ENCODE measurements around the gene ZNF629. TPM values are rescaled to one million over a fixed set of nuclear protein-coding genes. Genes with fewer than 3 reads are reported as not detected.

ZNF629 gene
- polyA plus RNA-seq, 2 of the 4 experiments (the other 2 are of a cell fraction) = 5.9 to 13.6 TPM

DNA sequence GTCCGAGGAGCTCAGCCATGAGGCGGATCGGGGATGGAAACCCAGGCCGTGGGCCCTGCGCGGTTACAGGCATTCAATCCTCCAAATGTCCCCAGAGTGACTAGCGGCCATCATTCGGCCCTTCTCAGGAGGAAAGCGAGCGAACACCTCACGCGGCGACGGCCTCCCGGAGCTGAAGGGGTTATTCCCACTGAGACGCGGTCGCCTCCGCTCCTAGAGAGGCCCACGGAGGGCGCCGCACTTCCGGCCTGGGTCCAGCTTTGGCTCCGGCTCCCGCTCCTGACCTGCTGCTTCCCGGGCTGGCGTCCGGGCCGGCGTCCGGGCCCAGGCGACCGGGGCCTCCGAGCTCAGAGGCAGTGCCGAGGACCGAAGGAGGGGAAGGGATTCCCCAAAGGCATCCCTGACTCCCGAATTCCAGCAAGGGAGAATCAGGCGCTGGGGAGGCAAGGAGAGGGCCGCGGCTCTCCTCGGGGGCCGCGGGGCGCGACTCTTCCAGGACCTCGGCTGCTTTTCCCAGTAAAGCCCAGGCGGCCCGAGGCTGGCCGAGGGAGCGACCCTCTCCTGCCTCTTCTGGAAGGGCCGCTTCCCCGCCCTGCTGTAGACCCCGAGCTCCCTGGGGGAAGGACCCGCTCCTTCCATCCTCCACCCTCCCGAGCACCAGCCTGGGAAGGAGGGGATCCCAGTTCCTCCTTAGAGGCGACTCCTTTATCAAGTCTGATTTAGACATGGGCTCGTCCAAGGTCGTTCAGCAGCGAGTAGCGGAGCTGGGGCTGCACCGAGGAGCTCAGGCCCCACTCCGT, 18.6 kb upstream of the ZNF629 start (continued):
- TF ChIP-seq TP53 (CRISPR knock-in tag; IDR thresholded peaks at IDR 0.05) (no peak), ZNF302 (CRISPR knock-in tag; IDR thresholded peaks at IDR 0.05) (no peak), ZC3H11A (IDR thresholded peaks at IDR 0.05) (no peak), SMC3 (IDR thresholded peaks at IDR 0.05) (peak; percentile 37; the same call in 1 of the 3 replicates), ZFP36 (IDR thresholded peaks at IDR 0.05; ENCODE audit: borderline replicate concordance, partially characterized antibody) (peak; percentile 15)
- TF ChIP-seq, protein P1, sequence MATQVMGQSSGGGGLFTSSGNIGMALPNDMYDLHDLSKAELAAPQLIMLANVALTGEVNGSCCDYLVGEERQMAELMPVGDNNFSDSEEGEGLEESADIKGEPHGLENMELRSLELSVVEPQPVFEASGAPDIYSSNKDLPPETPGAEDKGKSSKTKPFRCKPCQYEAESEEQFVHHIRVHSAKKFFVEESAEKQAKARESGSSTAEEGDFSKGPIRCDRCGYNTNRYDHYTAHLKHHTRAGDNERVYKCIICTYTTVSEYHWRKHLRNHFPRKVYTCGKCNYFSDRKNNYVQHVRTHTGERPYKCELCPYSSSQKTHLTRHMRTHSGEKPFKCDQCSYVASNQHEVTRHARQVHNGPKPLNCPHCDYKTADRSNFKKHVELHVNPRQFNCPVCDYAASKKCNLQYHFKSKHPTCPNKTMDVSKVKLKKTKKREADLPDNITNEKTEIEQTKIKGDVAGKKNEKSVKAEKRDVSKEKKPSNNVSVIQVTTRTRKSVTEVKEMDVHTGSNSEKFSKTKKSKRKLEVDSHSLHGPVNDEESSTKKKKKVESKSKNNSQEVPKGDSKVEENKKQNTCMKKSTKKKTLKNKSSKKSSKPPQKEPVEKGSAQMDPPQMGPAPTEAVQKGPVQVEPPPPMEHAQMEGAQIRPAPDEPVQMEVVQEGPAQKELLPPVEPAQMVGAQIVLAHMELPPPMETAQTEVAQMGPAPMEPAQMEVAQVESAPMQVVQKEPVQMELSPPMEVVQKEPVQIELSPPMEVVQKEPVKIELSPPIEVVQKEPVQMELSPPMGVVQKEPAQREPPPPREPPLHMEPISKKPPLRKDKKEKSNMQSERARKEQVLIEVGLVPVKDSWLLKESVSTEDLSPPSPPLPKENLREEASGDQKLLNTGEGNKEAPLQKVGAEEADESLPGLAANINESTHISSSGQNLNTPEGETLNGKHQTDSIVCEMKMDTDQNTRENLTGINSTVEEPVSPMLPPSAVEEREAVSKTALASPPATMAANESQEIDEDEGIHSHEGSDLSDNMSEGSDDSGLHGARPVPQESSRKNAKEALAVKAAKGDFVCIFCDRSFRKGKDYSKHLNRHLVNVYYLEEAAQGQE (IDR thresholded peaks at IDR 0.05) = no peak
- TF ChIP-seq, protein P2, sequence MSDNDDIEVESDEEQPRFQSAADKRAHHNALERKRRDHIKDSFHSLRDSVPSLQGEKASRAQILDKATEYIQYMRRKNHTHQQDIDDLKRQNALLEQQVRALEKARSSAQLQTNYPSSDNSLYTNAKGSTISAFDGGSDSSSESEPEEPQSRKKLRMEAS (IDR thresholded peaks at IDR 0.05) = peak; percentile 89

DNA sequence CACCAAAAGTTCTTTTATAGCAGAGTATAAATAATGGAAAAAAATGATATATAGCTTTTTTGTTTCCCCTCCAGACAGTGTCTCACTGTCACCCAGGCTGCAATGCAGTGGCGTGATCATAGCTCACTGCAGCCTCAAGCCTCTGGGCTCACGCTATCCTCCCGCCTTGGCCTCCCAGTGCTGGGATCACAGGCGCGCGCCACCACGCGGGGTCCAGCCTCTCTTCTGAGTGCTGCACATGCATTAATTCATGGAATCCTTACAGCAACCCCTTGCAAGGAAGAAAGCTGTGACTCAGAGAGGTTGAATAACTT, 18.0 kb upstream of the ZNF629 start:
- H3K27ac ChIP-seq = peak overlapping the region; percentile 91 to 96
- FAIRE-seq (no peak), ATAC-seq (peak in 1 of 2 experiments; percentile 44; a peak in 4 of 6 replicates), DNase-seq (ENCODE audit: low read depth in 1 of 2, low spot score in 1 of 2) (peak in 1 of 2 experiments; percentile 24)
- CTCF ChIA-PET = interaction anchor here (0.6 to 5.6 kb wide), 13 partner anchors 9 to 100 kb away, joined by 3 to 41 read pairs (median 5); partner anchors contain the start of gene ZNF629
- TF ChIP-seq NFE2L2 (conservative IDR thresholded peaks at IDR 0.05; ENCODE audit: low read length) (no peak), GATA3 (IDR thresholded peaks at IDR 0.05; ENCODE audit: borderline replicate concordance) (no peak), HDAC2 (IDR thresholded peaks at IDR 0.05) (peak; percentile 84; the same call in 1 of the 2 replicates), EHF (CRISPR knock-in tag; IDR thresholded peaks at IDR 0.05) (no peak), KDM1A (IDR thresholded peaks at IDR 0.05; ENCODE audit: low read depth) (peak; percentile 82; the same call in 1 of the 2 replicates), BHLHE40 (IDR thresholded peaks at IDR 0.05; ENCODE audit: low read depth, low read length) (no peak), RFX5 (IDR thresholded peaks at IDR 0.05) (no peak), ATOH8 (CRISPR knock-in tag; IDR thresholded peaks at IDR 0.05; ENCODE audit: low read depth) (no peak), CHD4 (IDR thresholded peaks at IDR 0.05; ENCODE audit: borderline replicate concordance) (peak; percentile 46; the same call in 1 of the 2 replicates), SMC3 (IDR thresholded peaks at IDR 0.05) (no peak), TP53 (CRISPR knock-in tag; IDR thresholded peaks at IDR 0.05) (no peak), JUNB (IDR thresholded peaks at IDR 0.05) (no peak), HES2 (IDR thresholded peaks at IDR 0.05) (no peak), RAD21 (conservative IDR thresholded peaks at IDR 0.05 in 1 of 2, IDR thresholded peaks at IDR 0.05 in 1 of 2) (no peak), CEBPB (IDR thresholded peaks at IDR 0.05) (no peak), POLR2A (IDR thresholded peaks at IDR 0.05; ENCODE audit: low read length) (no peak)
- peak overlapping the region; percentile 74 for H3K4me3 ChIP-seq
- H3K4me2 ChIP-seq = peak overlapping the region; percentile 82
- POLR2A ChIA-PET = interaction anchor here (0.7 to 3.2 kb wide), 15 partner anchors 8 to 396 kb away, joined by 3 to 66 read pairs (median 6); partner anchors contain the start of genes FBRS, PHKG2 and ZNF629
- no peaks in the 10 kb centered on the region for H3K9me3 ChIP-seq
- H3K4me1 ChIP-seq = peaks cover 8% of the 10 kb centered on the region; the same call in 1 of the 3 replicates
- WGBS (ENCODE audit: missing lambda C conversion rate) = 68% methylated on average over 8 of the region's 8 CpGs
